T-helper 1 cell treated with Interleukin-12 subunit alpha and Interleukin-12 subunit beta and Interleukin-4 antibody, amounts not matched to agents 30 ng/mL and 1 ng/mL, for 36 hours (primary cell): ENCODE results near the gene TRAF1. TPM values are rescaled to one million over a fixed set of nuclear protein-coding genes. Genes with fewer than 3 reads are reported as not detected.

ENCODE experiments used
- intact Hi-C: fragments of 100-400 bp; cut with micrococcal nuclease; formaldehyde crosslinking; loops from one replicate; pipeline ENCODE4 v1.15.1; 2024
- total RNA-seq: library from RNA; stranded (reverse); gene quantifications from 2 replicates; pipeline ENCODE4 v1.2.3, GENCODE V29; 2022

The TRAF1 gene
- total RNA-seq, 1 donor from 2014 or later, result 97.7 TPM

GRCh38 chr9:120941046-120941770 lies 14.6 kb upstream of the TRAF1 start:
- intact Hi-C loops, result no loop called here

GRCh38 chr9:120940573-120940972 lies 14.0 kb upstream of the TRAF1 start:
- intact Hi-C loops, result no loop called here

GRCh38 chr9:120938851-120939250 lies 12.3 kb upstream of the TRAF1 start:
- intact Hi-C loops, result no loop called here

- intact Hi-C loops, result loop anchor here (2.0 kb wide), 1 partner anchor 145 kb away; the partner anchor contains the start of gene FBXW2
Measured at GRCh38 chr9:120937596-120937995, 11.0 kb upstream of the TRAF1 start.

- intact Hi-C loops, result loop anchor here (2.0 kb wide), 1 partner anchor 144 kb away; the partner anchor contains the start of gene FBXW2
Measured at GRCh38 chr9:120937127-120937526, 10.5 kb upstream of the TRAF1 start.

DNA sequence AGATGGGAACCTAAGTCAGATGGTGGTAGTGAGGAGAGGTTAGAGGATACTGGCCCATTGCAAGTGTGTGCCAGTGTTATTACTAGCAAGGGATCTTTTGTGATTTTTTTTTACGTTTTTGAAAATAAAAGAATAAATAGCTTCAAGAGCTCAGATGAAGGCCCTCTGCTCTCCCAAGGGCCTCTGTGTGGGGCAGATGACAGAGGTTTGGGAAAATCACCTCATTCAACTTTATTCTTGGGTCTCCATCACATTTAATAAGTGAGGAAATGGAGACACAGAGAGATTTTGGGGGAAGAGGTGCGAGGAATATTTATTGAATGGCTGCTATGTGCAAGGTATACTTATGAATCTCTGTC lies 10.1 kb upstream of the TRAF1 start:
- intact Hi-C loops, result loop anchor here (1.0 to 2.0 kb wide), 8 partner anchors 10 to 180 kb away; partner anchors contain the start of genes FBXW2 and TRAF1

GRCh38 chr9:120936011-120936763 lies 9.6 kb upstream of the TRAF1 start:
- intact Hi-C loops, result loop anchor here (1.0 to 2.0 kb wide), 8 partner anchors 10 to 180 kb away; partner anchors contain the start of genes FBXW2 and TRAF1

- intact Hi-C loops, result loop anchor here (1.0 kb wide), 1 partner anchor 316 kb away; no protein-coding TSS in a partner anchor
Measured at GRCh38 chr9:120935383-120935857, 8.8 kb upstream of the TRAF1 start.

DNA sequence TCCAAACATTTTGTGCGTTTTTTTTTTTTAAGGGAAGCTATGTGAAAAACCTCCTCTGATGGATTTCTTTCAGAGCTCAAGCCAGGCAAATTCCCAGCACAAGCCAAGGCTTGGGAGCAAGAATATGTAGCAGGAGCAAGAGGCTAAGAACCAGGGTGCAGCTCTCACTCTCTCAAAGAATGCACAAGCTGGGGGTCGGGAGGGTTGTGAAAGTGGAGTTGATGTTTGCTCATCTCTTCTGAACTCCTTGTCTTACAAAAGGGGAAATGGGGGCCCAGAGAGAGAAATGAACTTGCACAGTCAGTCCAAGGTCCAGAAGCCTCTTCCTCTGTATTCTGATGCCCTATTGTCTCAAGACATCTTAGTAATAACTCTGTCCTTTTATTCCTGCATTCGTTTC lies 7.7 kb upstream of the TRAF1 start:
- intact Hi-C loops, result loop anchor here (5.0 kb wide), 1 partner anchor 418 kb away; no protein-coding TSS in a partner anchor

GRCh38 chr9:120933310-120934055 lies 6.9 kb upstream of the TRAF1 start:
- intact Hi-C loops, result loop anchor here (5.0 kb wide), 1 partner anchor 419 kb away; no protein-coding TSS in a partner anchor

DNA sequence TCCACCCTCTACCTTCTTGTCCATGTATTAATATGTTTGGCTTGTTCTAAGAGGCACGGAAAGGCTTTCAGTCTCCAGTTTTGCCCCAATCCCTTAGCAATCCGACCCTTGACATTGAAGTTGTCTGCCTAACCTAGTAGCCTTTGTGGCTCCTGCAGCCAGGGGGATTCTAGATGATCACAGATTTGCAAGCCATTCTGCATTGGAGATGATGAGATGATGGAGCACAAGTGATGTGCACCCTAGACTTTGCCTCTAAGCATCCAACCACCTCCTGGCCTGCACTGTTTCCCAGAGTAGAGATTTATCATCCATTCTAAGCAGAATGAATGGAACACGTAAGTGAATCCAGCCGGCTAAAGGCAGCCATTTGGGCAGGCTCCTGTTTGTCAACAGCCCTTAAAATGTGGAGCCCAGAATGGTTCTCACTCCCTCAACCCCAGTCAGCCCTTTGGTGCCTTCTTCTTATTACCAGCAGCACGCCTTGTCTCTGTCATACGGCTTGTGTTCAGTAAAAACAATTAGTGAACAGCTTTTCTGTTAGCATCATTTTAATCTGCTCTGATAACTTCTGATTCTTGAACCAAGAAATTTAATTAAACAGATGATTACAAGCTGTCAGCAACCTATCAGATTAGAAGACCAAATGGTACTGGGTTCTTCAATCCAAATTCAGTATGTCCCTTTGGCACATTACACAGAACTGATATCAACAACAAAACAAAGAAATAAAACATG lies 5.7 kb upstream of the TRAF1 start:
- intact Hi-C loops, result loop anchor here (5.0 kb wide), 1 partner anchor 420 kb away; no protein-coding TSS in a partner anchor

GRCh38 chr9:120931231-120932085 lies 4.9 kb upstream of the TRAF1 start:
- intact Hi-C loops, result loop anchor here (1.0 to 5.0 kb wide), 5 partner anchors 40 to 421 kb away; partner anchors contain the start of gene FBXW2

DNA sequence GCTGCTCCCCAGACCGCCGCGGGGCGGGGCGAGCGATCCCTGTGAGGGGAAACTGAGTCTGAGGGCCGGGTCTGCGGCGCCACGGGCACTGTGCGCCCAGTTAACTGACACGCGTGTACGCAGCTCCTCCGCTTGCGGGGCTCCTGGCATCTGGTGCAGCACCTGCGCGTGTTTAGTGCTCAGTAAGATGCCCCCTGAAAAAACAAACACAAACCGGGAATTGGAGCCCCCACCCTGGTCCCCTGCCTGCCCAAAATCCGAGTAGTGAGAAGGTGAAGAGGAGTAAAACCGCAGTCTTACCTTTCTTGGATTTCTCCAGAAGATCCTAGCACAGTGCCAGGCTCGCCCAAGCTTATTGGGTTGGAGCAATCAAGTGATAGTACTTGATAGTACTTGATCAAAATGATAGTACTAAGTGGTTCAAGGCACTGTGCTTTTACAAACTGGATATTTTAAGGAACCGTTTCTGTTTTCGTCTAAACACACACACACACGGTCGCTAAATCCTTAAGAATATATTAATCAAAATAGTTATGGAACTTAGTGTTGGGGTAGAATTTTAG lies 2.7 kb upstream of the TRAF1 start:
- intact Hi-C loops, result loop anchor here (2.0 kb wide), 1 partner anchor 61 kb away; no protein-coding TSS in a partner anchor

DNA sequence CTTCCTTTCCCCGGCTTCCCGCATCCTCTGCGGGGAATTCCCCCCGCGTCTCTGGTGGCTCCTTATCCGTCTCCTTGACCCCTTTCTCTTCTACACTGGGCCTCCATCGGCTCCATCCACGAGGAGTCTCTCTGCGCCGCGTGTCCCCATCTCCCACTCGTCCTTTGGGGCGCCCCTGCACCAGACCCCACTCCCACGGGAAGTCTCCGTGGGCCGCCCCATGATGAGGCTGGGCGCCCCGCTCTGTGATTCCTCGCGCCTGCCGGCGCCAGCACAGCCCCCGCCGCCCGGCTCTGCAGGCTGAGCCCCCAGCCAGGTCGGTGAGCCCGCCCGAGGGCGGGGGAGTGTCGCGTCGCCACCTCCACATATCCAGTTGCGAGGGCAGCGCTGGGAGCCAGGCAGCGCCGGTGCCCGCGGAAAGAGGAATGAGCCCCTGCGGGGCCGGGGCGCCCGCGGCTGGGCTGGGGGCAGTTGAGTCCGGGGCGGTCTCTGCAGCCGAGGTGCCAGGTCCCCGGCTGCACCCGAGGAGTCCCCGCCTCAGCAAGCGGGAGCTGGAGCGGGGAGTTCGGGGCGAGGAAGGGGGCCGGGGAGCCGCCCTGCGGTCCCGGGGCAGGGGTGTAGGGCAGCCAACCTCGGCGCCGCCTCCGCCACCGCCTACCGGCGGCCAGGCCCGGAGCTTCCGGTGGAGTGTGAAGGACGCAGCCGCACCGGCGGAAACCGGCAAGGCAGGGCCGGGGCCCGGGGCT lies 2.1 kb upstream of the TRAF1 start:
- intact Hi-C loops, result loop anchor here (2.0 kb wide), 1 partner anchor 60 kb away; no protein-coding TSS in a partner anchor

DNA sequence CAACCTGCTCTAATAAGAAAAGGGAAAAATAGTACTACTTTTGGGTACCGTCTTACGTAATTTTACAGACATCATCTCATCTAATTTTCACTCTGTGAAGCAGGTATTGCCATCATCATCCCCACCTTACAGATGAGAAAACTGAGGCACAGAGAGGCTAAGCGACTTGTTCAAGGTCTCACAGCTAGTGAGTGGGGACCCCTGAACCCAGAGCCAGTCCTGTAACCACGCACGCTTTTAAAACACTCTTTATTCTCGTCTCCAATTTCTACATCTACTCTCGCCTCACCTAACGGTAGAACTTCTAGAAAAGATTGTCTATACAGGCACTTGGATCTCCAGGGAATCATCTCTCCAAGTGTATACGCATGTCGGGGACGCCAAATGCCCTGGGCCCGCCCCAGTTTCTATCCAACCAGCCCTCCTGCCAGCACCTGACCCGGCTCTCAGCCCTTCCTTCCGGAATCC lies 1.5 kb upstream of the TRAF1 start:
- intact Hi-C loops, result loop anchor here (2.0 kb wide), 1 partner anchor 59 kb away; no protein-coding TSS in a partner anchor

DNA sequence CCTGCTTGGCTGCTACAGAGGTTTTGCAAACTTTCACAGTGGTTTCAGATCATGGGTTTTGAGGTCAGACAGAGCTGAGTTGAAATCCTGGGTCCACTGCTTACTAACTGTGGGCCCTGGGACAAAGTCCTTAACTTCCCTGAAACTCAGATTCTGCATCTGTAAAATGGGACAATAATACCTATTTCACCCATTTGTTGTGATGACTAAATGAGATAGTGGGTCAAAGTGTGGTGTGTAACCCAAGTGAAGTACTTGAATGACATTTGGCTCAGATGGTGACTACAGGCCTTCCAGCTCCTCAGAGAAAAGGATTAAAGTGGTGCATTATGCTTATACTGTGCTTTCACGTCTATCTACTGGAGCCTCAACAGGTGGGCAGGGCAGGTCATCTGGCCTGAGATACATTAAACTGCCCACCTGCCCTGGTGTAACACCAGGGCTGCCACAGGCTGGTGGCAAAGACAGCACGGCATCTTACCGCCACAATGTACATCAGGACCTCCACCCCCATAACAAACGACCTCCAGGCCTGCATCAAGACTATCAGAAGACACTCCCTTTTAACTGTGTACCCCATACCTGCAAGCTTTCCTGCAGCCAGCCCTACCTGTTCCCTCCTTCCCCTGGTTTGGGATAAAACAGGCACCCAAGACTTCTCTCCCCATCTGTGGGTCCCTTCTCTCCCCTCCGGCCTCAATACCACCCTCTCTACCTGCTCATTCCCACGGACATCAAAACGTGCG lies 846 bp upstream of the TRAF1 start:
- intact Hi-C loops, result loop anchor here (2.0 kb wide), 6 partner anchors 23 to 273 kb away; partner anchors contain the start of genes CNTRL, FBXW2, MEGF9 and RAB14
